Thymus (tissue), 14 donors: ENCODE results near the gene POLR2H. TPM values are rescaled to one million over a fixed set of nuclear protein-coding genes. Genes with fewer than 3 reads are reported as not detected.

Source experiments
- DNase-seq, 9 donors: peaks; one replicate each; pipeline ENCODE4 v3.0.0-alpha.2; 2013; ENCODE audit warnings: low spot score in 9 of 9, low read depth in 6 of 9, missing footprints in 1 of 9
- H3K27ac ChIP-seq, 2 donors: one replicate each; pipeline ENCODE4 v1.5.1; 2013; ENCODE audit warnings: control low read depth in 1 of 2, low read depth in 1 of 2, low read length in 1 of 2, mild to moderate bottlenecking in 1 of 2, moderate library complexity in 1 of 2
- H3K27me3 ChIP-seq, 2 donors: one replicate each; pipeline ENCODE4 v1.5.1; 2013; ENCODE audit warnings: low read length in 1 of 2; ENCODE audit not compliant: control insufficient read depth in 2 of 2, insufficient read depth in 1 of 2
- H3K36me3 ChIP-seq, 2 donors: one replicate each; pipeline ENCODE4 v1.5.1; 2013; ENCODE audit warnings: low read length in 1 of 2, mild to moderate bottlenecking in 1 of 2, moderate library complexity in 1 of 2; ENCODE audit not compliant: control insufficient read depth in 2 of 2, insufficient read depth in 2 of 2
- H3K4me1 ChIP-seq, 2 donors: one replicate each; pipeline ENCODE4 v1.5.1; 2013; ENCODE audit warnings: low read length in 2 of 2; ENCODE audit not compliant: control insufficient read depth in 2 of 2, insufficient read depth in 2 of 2
- H3K4me3 ChIP-seq, 2 donors: one replicate each; pipeline ENCODE4 v1.5.1; 2013; ENCODE audit warnings: low read length in 2 of 2, control low read depth in 1 of 2, mild to moderate bottlenecking in 1 of 2
- H3K9me3 ChIP-seq, 2 donors: one replicate each; pipeline ENCODE4 v1.5.1; 2013; ENCODE audit warnings: low read length in 1 of 2, mild to moderate bottlenecking in 1 of 2; ENCODE audit not compliant: control insufficient read depth in 2 of 2, insufficient read depth in 1 of 2
- WGBS: extraction: QIAGEN DNeasy Blood & Tissue Kit; methylation state at CpG from one replicate; pipeline ENCODE4 v1.1.7; 2013; 5-methylcytosine and 5-hydroxymethylcytosine counted together
- long read RNA-seq, 10 donors: transcript quantifications; one replicate each; lab custom pipeline, GENCODE V29; 2026
- polyA plus RNA-seq: library from polyadenylated mRNA; stranded (reverse); fragments of 200-250 nt; gene quantifications from one replicate; pipeline ENCODE4 v1.2.3, GENCODE V29; 2013
- total RNA-seq: library from RNA; stranded (reverse); fragments of 120-200 nt; gene quantifications from one replicate; pipeline ENCODE4 v1.2.4, GENCODE V29; 2013
- donor health status: healthy.

POLR2H gene
- total RNA-seq, result 76.0 TPM
- polyA plus RNA-seq, result 117 TPM
- long read RNA-seq, donor 1, partial matches to known transcripts, result 0 of 2 reads
- long read RNA-seq, donor 1, other reads (novel, unspliced or antisense), result 0 of 2 reads
- long read RNA-seq, donor 2, result 0 reads
- long read RNA-seq, donor 3, transcript POLR2H-208 (6 exons, 1,802 nt), result minor isoform, 5 of 79 reads
- long read RNA-seq, donor 3, transcript POLR2H-202 (5 exons, 878 nt), result major isoform, 6 of 79 reads
- long read RNA-seq, donor 3, partial matches to known transcripts, result 61 of 79 reads
- long read RNA-seq, donor 3, other reads (novel, unspliced or antisense), result 0 of 79 reads
- long read RNA-seq, donor 4, partial matches to known transcripts, result 13 of 18 reads
- long read RNA-seq, donor 4, other reads (novel, unspliced or antisense), result 0 of 18 reads
- long read RNA-seq, donor 5, transcript POLR2H-202 (5 exons, 878 nt), result major isoform, 7 of 70 reads
- long read RNA-seq, donor 5, partial matches to known transcripts, result 57 of 70 reads
- long read RNA-seq, donor 5, other reads (novel, unspliced or antisense), result 0 of 70 reads
- long read RNA-seq, donor 6, partial matches to known transcripts, result 17 of 21 reads
- long read RNA-seq, donor 6, other reads (novel, unspliced or antisense), result 0 of 21 reads
- long read RNA-seq, donor 7, partial matches to known transcripts, result 32 of 37 reads
- long read RNA-seq, donor 7, other reads (novel, unspliced or antisense), result 0 of 37 reads
- long read RNA-seq, donor 8, partial matches to known transcripts, result 8 of 12 reads
- long read RNA-seq, donor 8, other reads (novel, unspliced or antisense), result 0 of 12 reads
- long read RNA-seq, donor 9, partial matches to known transcripts, result 11 of 13 reads
- long read RNA-seq, donor 9, other reads (novel, unspliced or antisense), result 0 of 13 reads
- long read RNA-seq, donor 10, partial matches to known transcripts, result 22 of 25 reads
- long read RNA-seq, donor 10, other reads (novel, unspliced or antisense), result 0 of 25 reads

- peaks cover 9 to 18% of the 10 kb centered on the region in 2 donors for H3K4me1 ChIP-seq
- H3K36me3 ChIP-seq, result peaks cover 0 to 12% of the 10 kb centered on the region in 2 donors
- peak within 1 kb of the TSS; percentile 87 to 92 for H3K27ac ChIP-seq
- WGBS, result under 1% methylated on average over 56 of the region's 56 CpGs
- H3K27me3 ChIP-seq, result peaks cover 7 to 42% of the 10 kb centered on the region in 2 donors
- DNase-seq, result peak in 5 of 9 donors; percentile 15 to 45 (median 28)
- H3K9me3 ChIP-seq, result peaks cover 2 to 3% of the 10 kb centered on the region in 2 donors
- H3K4me3 ChIP-seq, result peak within 1 kb of the TSS; percentile 77 to 83
These were observed at the start of gene POLR2H, which contains the start of gene CLCN2 for GRCh38 chr3:184361532-184361931. Gene POLR2H, plus strand, starts transcription at chr3:184361710. Its CDS starts 1,783 bp downstream, at chr3:184363493. Gene CLCN2, minus strand, starts transcription at chr3:184361605. Its CDS starts 126 bp downstream, at chr3:184361479.

- Histone ChIP-seq H3K4me1 (peaks cover 9 to 15% of the 10 kb centered on the region in 2 donors), H3K4me3 (peak within 1 kb of the TSS; percentile 74 to 96), H3K27ac (peak within 1 kb of the TSS; percentile 67 to 91), H3K36me3 (peaks cover 21 to 27% of the 10 kb centered on the region in 2 donors), H3K27me3 (no peaks in the 10 kb centered on the region), H3K9me3 (no peaks in the 10 kb centered on the region)
- WGBS, result under 1% methylated on average over 40 of the region's 40 CpGs
- DNase-seq, result peak; percentile 68 to 93 (median 85)
These were observed 47.2 kb upstream of the POLR2H start, which contains the start of gene EIF4G1 for GRCh38 chr3:184314363-184314699. Gene EIF4G1, plus strand, starts transcription at chr3:184314606. Its CDS starts 1,191 bp downstream, at chr3:184315797.

GRCh38 chr3:184314700-184315542 is 46.6 kb upstream of the POLR2H start:
- peaks cover 25 to 30% of the 10 kb centered on the region in 2 donors for H3K36me3 ChIP-seq
- peak overlapping the region; percentile 67 to 91 for H3K27ac ChIP-seq
- peak overlapping the region; percentile 74 to 96 for H3K4me3 ChIP-seq
- H3K27me3 ChIP-seq, result no peaks in the 10 kb centered on the region
- peaks cover 12 to 20% of the 10 kb centered on the region in 2 donors for H3K4me1 ChIP-seq
- WGBS, result 2% methylated on average over 89 of the region's 89 CpGs
- DNase-seq, result peak in 3 of 9 donors; percentile 26 to 56 (median 48)
- no peaks in the 10 kb centered on the region for H3K9me3 ChIP-seq

GRCh38 chr3:184315543-184315867 is 46.0 kb upstream of the POLR2H start:
- no peak for DNase-seq
- H3K36me3 ChIP-seq, result peaks cover 27 to 35% of the 10 kb centered on the region in 2 donors
- H3K4me1 ChIP-seq, result peaks cover 12 to 20% of the 10 kb centered on the region in 2 donors
- peak overlapping the region; percentile 74 to 96 for H3K4me3 ChIP-seq
- H3K27me3 ChIP-seq, result no peaks in the 10 kb centered on the region
- peak overlapping the region; percentile 67 to 91 for H3K27ac ChIP-seq
- H3K9me3 ChIP-seq, result no peaks in the 10 kb centered on the region
- WGBS, result 61% methylated on average over 6 of the region's 6 CpGs

- no peaks in the 10 kb centered on the region for H3K27me3 ChIP-seq
- no peaks in the 10 kb centered on the region for H3K9me3 ChIP-seq
- 89% methylated on average over 16 of the region's 16 CpGs for WGBS
- H3K36me3 ChIP-seq, result peaks cover 33 to 41% of the 10 kb centered on the region in 2 donors
- H3K4me3 ChIP-seq, result peak overlapping the region; percentile 74 to 96
- H3K4me1 ChIP-seq, result peaks cover 12 to 20% of the 10 kb centered on the region in 2 donors
- H3K27ac ChIP-seq, result peak overlapping the region in 1 of 2 donors; percentile 21
- DNase-seq, result no peak
These were observed 45.4 kb upstream of the POLR2H start for GRCh38 chr3:184315871-184316661.

GRCh38 chr3:184316792-184317191 is 44.7 kb upstream of the POLR2H start:
- Histone ChIP-seq H3K4me3 (no peak overlapping the region), H3K36me3 (peaks cover 40 to 48% of the 10 kb centered on the region in 2 donors), H3K4me1 (peaks cover 12 to 20% of the 10 kb centered on the region in 2 donors), H3K27ac (no peak overlapping the region), H3K27me3 (no peaks in the 10 kb centered on the region), H3K9me3 (no peaks in the 10 kb centered on the region)
- 94% methylated on average over 7 of the region's 7 CpGs for WGBS
- DNase-seq, result no peak

- 93% methylated on average over 5 of the region's 5 CpGs for WGBS
- Histone ChIP-seq H3K4me3 (no peak overlapping the region), H3K27me3 (no peaks in the 10 kb centered on the region), H3K9me3 (no peaks in the 10 kb centered on the region), H3K36me3 (peaks cover 44 to 52% of the 10 kb centered on the region in 2 donors), H3K4me1 (peaks cover 12 to 20% of the 10 kb centered on the region in 2 donors), H3K27ac (no peak overlapping the region)
- no peak for DNase-seq
These were observed 44.3 kb upstream of the POLR2H start for GRCh38 chr3:184317201-184317600.

GRCh38 chr3:184320104-184320445 is 41.4 kb upstream of the POLR2H start:
- no peak for DNase-seq
- WGBS, result 65% methylated on average over 4 of the region's 4 CpGs
- H3K27me3 ChIP-seq, result no peaks in the 10 kb centered on the region
- no peaks in the 10 kb centered on the region for H3K9me3 ChIP-seq
- peaks cover 72 to 80% of the 10 kb centered on the region in 2 donors for H3K36me3 ChIP-seq
- H3K27ac ChIP-seq, result no peak overlapping the region
- no peak overlapping the region for H3K4me3 ChIP-seq
- H3K4me1 ChIP-seq, result peaks cover 12 to 20% of the 10 kb centered on the region in 2 donors
